Epithelial cell of prostate (primary cell): ENCODE results near the gene PRKCB.
"Not testable (repeated sequence)": the region's sequence is repeated elsewhere in the genome, so short reads cannot be mapped to it uniquely, and the experiment has no call there.

Experiments used
- DNase-seq: peaks from one replicate; pipeline ENCODE4 v3.0.0-alpha.2; 2011; ENCODE audit warnings: low read depth, low spot score
- H3K27ac ChIP-seq: fragments of 450-650 bp; 2 replicates; pipeline ENCODE4 v1.5.1; 2017; ENCODE audit warnings: mild to moderate bottlenecking

The PRKCB gene

GRCh38 chr16:23899869-23900268 is 64.1 kb downstream of the PRKCB start:
- no peak for DNase-seq
- H3K27ac ChIP-seq: no peak overlapping the region

GRCh38 chr16:23900480-23901177 is 64.8 kb downstream of the PRKCB start:
- DNase-seq: no peak
- H3K27ac ChIP-seq: no peak overlapping the region

GRCh38 chr16:23901178-23902033 is 65.6 kb downstream of the PRKCB start:
- no peak overlapping the region for H3K27ac ChIP-seq

GRCh38 chr16:23902034-23902747 is 66.4 kb downstream of the PRKCB start:
- no peak for DNase-seq
- no peak overlapping the region for H3K27ac ChIP-seq

More at GRCh38 chr16:23901178-23902033, 65.6 kb downstream of the PRKCB start:
- DNase-seq: no peak

- peak; percentile 55 for DNase-seq
- H3K27ac ChIP-seq: no peak overlapping the region
Observed at GRCh38 chr16:23902748-23903414, 67.1 kb downstream of the PRKCB start.

- peak; percentile 55 for DNase-seq
- H3K27ac ChIP-seq: no peak overlapping the region
Observed at GRCh38 chr16:23905027-23905426, 69.2 kb downstream of the PRKCB start.

GRCh38 chr16:23907457-23907902 is 71.7 kb downstream of the PRKCB start:
- DNase-seq: no peak

GRCh38 chr16:23907903-23908302 is 72.1 kb downstream of the PRKCB start:
- no peak for DNase-seq
- H3K27ac ChIP-seq: no peak overlapping the region

More at GRCh38 chr16:23907457-23907902, 71.7 kb downstream of the PRKCB start:
- no peak overlapping the region for H3K27ac ChIP-seq

GRCh38 chr16:23908790-23909189 is 73.0 kb downstream of the PRKCB start:
- DNase-seq: no peak
- H3K27ac ChIP-seq: no peak overlapping the region

GRCh38 chr16:23909792-23910418 is 74.1 kb downstream of the PRKCB start:
- DNase-seq: no peak
- H3K27ac ChIP-seq: no peak overlapping the region

GRCh38 chr16:23914946-23915530 is 79.3 kb downstream of the PRKCB start:
- no peak overlapping the region for H3K27ac ChIP-seq
- DNase-seq: no peak

- not testable (repeated sequence) for H3K27ac ChIP-seq, DNase-seq
Observed at GRCh38 chr16:23916552-23916951, 80.8 kb downstream of the PRKCB start.

GRCh38 chr16:23917621-23918020 is 81.8 kb downstream of the PRKCB start:
- H3K27ac ChIP-seq: no peak overlapping the region
- DNase-seq: no peak

- no peak overlapping the region for H3K27ac ChIP-seq
- DNase-seq: no peak
Observed at GRCh38 chr16:23920446-23920845, 84.7 kb downstream of the PRKCB start.

GRCh38 chr16:23920899-23921298 is 85.1 kb downstream of the PRKCB start:
- H3K27ac ChIP-seq: no peak overlapping the region
- no peak for DNase-seq

- DNase-seq: no peak
Observed at GRCh38 chr16:23922406-23922805, 86.6 kb downstream of the PRKCB start.

GRCh38 chr16:23924128-23924527 is 88.3 kb downstream of the PRKCB start:
- H3K27ac ChIP-seq: no peak overlapping the region
- DNase-seq: no peak

More at GRCh38 chr16:23922406-23922805, 86.6 kb downstream of the PRKCB start:
- H3K27ac ChIP-seq: no peak overlapping the region

- H3K27ac ChIP-seq: no peak overlapping the region
- no peak for DNase-seq
Observed at GRCh38 chr16:23927796-23928195, 92.0 kb downstream of the PRKCB start.

GRCh38 chr16:23929237-23929636 is 93.5 kb downstream of the PRKCB start:
- no peak overlapping the region for H3K27ac ChIP-seq
- DNase-seq: no peak
